ENCODE results near the gene PTGFRN. TPM values are rescaled to one million over a fixed set of nuclear protein-coding genes. Genes with fewer than 3 reads are reported as not detected.

Gene PTGFRN
- total and polyA plus RNA-seq, 2 experiments from 2014 or later = 17.4 to 32.7 TPM

- Histone ChIP-seq H3K4me1 (ENCODE audit: insufficient read depth) (no peaks in the 10 kb centered on the region), H3K27ac (ENCODE audit: low read depth) (no peak overlapping the region), H3K9me2 (ENCODE audit: insufficient read depth) (peaks cover 10% of the 10 kb centered on the region; the same call in 1 of the 2 replicates), H3K79me2 (replicated peaks; ENCODE audit: insufficient read depth) (no peaks in the 10 kb centered on the region; the same call in 1 of the 2 replicates), H2AFZ (no peak overlapping the region), H3K4me3 (no peak overlapping the region), H3F3A (replicated peaks; ENCODE audit: low read depth) (no peaks in the 10 kb centered on the region), H4K20me1 (replicated peaks; ENCODE audit: insufficient read depth) (0 out of 2 replicates have a peak, but pooled peaks cover 4% of the 10 kb centered on the region), H3K36me3 (ENCODE audit: insufficient read depth) (no peaks in the 10 kb centered on the region; the same call in 1 of the 2 replicates), H3K4me2 (no peak overlapping the region), H3K27me3 (ENCODE audit: insufficient read depth) (no peaks in the 10 kb centered on the region)
- H3K27ac Mint-ChIP-seq = no peak overlapping the region
- ATAC-seq (peak; percentile 34), DNase-seq (ENCODE audit: low spot score) (no peak)
- peaks cover 50% of the 10 kb centered on the region for H3K36me3 Mint-ChIP-seq (ENCODE audit: low read depth)
- TF ChIP-seq JUNB (IDR thresholded peaks at IDR 0.05; ENCODE audit: unreplicated experiment) (no peak), CREB1 (CRISPR knock-in tag; IDR thresholded peaks at IDR 0.05; ENCODE audit: low read depth) (no peak), POLR2AphosphoS5 (IDR thresholded peaks at IDR 0.05; ENCODE audit: low read depth) (no peak), EZH2phosphoT487 (IDR thresholded peaks at IDR 0.05; ENCODE audit: unreplicated experiment) (no peak), CTCF (conservative IDR thresholded peaks at IDR 0.05; ENCODE audit: low read depth in 2 of 2) (no peak), ZNF331 (CRISPR knock-in tag; IDR thresholded peaks at IDR 0.05; ENCODE audit: low read depth) (no peak), NANOG (IDR thresholded peaks at IDR 0.05; ENCODE audit: borderline replicate concordance) (no peak), ZNF114 (CRISPR knock-in tag; IDR thresholded peaks at IDR 0.05) (no peak), ETS1 (IDR thresholded peaks at IDR 0.05) (no peak), STAT1 (IDR thresholded peaks at IDR 0.05; ENCODE audit: unreplicated experiment) (no peak)
- TF ChIP-seq, protein P1, sequence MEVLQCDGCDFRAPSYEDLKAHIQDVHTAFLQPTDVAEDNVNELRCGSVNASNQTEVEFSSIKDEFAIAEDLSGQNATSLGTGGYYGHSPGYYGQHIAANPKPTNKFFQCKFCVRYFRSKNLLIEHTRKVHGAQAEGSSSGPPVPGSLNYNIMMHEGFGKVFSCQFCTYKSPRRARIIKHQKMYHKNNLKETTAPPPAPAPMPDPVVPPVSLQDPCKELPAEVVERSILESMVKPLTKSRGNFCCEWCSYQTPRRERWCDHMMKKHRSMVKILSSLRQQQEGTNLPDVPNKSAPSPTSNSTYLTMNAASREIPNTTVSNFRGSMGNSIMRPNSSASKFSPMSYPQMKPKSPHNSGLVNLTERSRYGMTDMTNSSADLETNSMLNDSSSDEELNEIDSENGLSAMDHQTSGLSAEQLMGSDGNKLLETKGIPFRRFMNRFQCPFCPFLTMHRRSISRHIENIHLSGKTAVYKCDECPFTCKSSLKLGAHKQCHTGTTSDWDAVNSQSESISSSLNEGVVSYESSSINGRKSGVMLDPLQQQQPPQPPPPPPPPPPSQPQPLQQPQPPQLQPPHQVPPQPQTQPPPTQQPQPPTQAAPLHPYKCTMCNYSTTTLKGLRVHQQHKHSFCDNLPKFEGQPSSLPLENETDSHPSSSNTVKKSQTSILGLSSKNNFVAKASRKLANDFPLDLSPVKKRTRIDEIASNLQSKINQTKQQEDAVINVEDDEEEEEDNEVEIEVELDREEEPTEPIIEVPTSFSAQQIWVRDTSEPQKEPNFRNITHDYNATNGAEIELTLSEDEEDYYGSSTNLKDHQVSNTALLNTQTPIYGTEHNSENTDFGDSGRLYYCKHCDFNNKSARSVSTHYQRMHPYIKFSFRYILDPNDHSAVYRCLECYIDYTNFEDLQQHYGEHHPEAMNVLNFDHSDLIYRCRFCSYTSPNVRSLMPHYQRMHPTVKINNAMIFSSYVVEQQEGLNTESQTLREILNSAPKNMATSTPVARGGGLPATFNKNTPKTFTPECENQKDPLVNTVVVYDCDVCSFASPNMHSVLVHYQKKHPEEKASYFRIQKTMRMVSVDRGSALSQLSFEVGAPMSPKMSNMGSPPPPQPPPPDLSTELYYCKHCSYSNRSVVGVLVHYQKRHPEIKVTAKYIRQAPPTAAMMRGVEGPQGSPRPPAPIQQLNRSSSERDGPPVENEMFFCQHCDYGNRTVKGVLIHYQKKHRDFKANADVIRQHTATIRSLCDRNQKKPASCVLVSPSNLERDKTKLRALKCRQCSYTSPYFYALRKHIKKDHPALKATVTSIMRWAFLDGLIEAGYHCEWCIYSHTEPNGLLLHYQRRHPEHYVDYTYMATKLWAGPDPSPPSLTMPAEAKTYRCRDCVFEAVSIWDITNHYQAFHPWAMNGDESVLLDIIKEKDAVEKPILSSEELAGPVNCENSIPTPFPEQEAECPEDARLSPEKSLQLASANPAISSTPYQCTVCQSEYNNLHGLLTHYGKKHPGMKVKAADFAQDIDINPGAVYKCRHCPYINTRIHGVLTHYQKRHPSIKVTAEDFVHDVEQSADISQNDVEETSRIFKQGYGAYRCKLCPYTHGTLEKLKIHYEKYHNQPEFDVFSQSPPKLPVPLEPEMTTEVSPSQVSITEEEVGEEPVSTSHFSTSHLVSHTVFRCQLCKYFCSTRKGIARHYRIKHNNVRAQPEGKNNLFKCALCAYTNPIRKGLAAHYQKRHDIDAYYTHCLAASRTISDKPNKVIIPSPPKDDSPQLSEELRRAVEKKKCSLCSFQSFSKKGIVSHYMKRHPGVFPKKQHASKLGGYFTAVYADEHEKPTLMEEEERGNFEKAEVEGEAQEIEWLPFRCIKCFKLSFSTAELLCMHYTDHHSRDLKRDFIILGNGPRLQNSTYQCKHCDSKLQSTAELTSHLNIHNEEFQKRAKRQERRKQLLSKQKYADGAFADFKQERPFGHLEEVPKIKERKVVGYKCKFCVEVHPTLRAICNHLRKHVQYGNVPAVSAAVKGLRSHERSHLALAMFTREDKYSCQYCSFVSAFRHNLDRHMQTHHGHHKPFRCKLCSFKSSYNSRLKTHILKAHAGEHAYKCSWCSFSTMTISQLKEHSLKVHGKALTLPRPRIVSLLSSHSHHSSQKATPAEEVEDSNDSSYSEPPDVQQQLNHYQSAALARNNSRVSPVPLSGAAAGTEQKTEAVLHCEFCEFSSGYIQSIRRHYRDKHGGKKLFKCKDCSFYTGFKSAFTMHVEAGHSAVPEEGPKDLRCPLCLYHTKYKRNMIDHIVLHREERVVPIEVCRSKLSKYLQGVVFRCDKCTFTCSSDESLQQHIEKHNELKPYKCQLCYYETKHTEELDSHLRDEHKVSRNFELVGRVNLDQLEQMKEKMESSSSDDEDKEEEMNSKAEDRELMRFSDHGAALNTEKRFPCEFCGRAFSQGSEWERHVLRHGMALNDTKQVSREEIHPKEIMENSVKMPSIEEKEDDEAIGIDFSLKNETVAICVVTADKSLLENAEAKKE (CRISPR knock-in tag; IDR thresholded peaks at IDR 0.05) = no peak
- H3K4me3 Mint-ChIP-seq = no peak overlapping the region
- H3K9me3 Mint-ChIP-seq = no peaks in the 10 kb centered on the region
- peaks cover 28% of the 10 kb centered on the region for H3K4me1 Mint-ChIP-seq
- peaks cover 8% of the 10 kb centered on the region for H3K27me3 Mint-ChIP-seq (ENCODE audit: insufficient read depth, low read depth, poor library complexity)
These were observed 81.0 kb downstream of the PTGFRN start for GRCh38 chr1:116990612-116991151.
